ENCODE measurements around the gene C1QTNF1.

The C1QTNF1 gene

GRCh38 chr17:78993241-78993956 lies 30.6 kb upstream of the C1QTNF1 start:
- peak; percentile 44 for DNase-seq

- DNase-seq = no peak
Observed at GRCh38 chr17:78993981-78994671, 29.8 kb upstream of the C1QTNF1 start.

GRCh38 chr17:78995022-78995760 lies 28.8 kb upstream of the C1QTNF1 start:
- no peak for DNase-seq

GRCh38 chr17:78995761-78996451 lies 28.1 kb upstream of the C1QTNF1 start:
- DNase-seq = no peak

- DNase-seq = no peak
Observed at GRCh38 chr17:78996781-78997201, 27.2 kb upstream of the C1QTNF1 start.

- no peak for DNase-seq
Observed at GRCh38 chr17:78997231-78997741, 26.7 kb upstream of the C1QTNF1 start.

- no peak for DNase-seq
Observed at GRCh38 chr17:78997881-78998280, 26.1 kb upstream of the C1QTNF1 start.

- DNase-seq = no peak
Observed at GRCh38 chr17:78998311-78999055, 25.5 kb upstream of the C1QTNF1 start.

- no peak for DNase-seq
Observed at GRCh38 chr17:78999056-78999768, 24.8 kb upstream of the C1QTNF1 start.

DNA sequence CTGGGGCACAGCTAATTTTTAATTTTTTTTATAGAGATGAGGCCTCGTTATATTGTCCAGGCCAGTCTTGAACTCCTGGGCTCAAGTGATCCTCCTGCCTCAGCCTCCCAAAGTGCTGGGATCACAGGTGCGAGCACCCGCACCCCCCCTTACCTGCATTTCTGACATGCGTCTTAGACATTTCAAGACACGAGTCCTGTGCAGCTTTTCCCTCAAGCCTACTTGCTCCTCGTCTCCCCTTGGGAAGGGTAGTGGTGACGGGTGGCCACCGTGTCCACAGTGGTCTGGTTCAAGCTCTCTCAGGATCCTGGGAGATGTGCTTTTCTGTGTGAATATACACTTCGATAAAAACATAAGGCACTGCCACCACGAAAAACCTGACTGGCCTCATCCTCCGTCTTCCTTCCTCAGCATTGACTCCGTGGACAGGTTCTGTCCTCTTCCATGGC lies 24.0 kb upstream of the C1QTNF1 start:
- no peak for DNase-seq

DNA sequence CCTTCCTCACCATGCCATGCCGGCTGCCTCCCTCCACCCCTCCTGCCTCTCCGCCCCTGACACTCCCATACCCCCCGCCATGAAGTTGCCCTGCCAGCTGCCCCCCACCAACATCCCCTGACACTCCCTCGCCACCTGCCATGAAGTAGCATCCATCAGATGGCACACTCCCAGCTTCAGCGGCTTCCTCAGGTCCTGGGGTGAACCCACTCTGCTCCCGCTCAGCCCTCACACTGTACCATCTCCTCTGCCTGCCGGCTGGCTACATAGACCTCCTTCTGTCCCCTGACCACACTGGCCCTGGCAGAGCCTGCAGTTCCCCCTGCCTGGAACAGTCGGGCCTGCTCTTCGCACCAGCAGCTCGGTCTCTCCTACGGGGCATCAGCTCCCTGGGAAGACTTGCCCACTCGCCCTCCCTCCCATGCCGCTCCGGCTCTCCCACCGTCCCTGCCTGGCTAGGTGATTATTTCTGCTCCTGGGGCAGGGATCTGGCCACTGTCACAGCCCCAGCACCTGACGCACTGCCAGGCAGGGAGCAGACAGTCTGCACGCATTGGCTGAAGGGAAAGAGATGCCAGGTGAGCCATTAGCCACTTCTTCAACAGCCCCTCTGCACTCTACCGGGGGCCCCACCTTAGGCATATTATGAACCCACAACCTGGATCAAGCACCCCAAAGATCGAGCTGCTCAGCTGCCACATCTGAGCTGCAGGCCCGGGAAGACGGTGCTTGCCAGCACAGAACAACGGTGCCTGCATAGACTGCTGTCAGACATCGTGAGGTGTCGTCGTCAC lies 23.4 kb upstream of the C1QTNF1 start:
- DNase-seq = no peak

DNA sequence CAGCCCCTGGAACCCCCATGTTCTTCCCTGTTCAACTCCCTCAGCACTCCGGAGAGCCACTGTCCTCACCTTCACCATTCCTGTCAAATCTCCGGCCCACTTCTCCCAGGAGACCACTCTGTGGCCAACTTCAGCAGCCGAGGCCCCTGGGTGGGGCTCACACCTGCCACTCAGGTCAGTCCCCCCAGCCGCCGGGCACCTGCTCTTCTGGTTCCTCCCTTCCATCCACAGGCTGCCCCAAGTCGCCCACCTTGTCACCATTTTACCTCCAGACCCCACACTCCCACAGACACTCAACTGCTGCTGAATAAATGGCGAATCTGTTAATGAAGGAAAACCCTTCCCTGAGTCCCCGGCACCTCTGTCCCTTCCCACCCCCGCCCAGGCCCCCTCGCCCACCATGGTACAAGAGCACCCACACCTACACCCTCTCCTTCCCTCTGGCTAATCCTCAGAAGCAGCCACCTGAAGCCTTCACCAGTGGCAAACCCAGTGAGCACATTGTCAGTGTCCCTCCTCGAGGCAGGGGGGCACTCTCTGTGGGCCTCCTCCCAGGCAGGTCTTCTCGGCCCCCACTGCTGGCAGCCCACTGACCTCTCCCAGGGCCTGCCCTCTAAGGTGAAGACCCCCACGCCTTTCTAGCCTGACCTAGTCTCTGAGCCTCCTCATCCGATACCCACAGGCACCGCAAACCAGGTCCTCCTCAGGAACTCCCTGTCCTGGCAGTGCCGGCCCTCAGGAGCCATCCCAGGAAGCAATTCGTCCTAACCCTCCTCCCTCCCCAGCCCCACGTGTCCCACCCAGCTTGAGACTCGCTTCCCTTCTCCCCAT lies 22.6 kb upstream of the C1QTNF1 start:
- no peak for DNase-seq

GRCh38 chr17:79002291-79002690 lies 21.7 kb upstream of the C1QTNF1 start:
- no peak for DNase-seq

DNA sequence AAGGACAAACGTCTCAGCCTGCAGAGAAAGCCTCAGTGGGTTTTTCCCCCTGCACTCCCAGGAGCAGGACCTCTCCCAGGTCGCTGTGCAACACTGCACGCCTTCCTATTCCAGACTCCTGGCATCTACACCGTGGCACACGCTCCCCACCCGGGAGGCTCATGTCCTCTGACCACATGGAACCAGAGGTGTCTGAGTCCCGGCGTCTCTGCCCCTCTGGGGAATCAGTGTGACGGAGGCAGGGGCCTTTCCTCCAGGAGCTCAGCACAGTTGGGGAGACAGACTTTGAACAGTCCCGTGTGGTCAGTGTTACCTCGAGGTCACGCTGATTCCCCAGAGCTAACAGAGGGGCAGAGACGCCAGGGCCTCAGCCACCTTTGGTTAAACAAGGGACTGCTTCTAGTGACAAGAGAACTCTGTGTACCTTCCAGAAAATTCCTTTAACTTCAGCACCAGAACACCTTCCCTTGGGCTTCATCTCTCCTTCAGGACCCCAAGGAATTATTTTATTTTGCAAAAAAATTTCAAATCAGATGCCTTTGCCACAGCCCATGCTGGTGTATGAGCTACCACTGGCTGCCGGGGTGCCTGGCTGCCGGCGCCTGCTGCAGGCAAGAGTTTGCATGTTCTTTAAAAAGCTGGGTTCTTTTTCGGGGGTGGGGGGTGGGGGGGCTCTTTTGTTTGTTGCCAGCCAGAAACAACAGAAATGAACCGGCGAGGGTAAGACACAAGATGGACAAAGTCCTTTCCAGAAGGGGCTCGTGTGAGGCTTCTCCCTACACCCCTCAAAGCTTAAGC lies 21.0 kb upstream of the C1QTNF1 start:
- DNase-seq = no peak

DNA sequence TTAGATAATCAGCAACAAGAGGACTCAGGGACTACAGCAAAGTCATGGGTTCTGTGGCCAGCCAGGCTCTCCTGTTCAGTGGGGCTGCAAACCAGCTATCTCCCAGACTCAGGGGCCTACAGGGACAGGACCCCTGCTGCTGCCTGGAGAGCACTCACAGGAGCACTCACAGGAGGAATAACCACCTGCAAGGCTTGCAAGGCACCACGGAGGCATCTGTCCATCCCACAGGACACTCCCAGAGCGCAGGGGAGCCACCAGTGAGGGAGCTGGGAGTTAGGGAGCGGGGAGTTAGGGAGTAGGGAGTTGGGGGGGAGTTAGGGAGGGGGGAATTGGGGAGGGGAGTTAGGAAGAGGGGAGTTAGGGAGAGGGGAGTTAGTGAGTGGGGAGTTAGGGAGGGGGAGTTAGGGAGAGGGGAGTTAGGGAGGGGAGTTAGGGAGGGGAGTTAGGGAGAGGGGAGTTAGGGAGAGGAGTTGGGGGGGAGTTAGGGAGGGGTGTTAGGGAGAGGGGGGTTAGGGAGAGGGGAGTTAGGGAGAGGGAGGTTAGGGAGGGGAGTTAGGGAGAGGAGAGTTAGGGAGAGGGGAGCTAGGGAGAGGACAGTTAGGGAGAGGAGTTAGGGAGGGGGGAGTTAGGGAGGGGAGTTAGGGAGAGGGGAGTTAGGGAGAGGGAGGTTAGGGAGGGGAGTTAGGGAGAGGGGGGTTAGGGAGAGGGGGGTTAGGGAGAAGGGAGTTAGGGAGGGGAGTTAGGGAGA lies 20.1 kb upstream of the C1QTNF1 start:
- no peak for DNase-seq

DNA sequence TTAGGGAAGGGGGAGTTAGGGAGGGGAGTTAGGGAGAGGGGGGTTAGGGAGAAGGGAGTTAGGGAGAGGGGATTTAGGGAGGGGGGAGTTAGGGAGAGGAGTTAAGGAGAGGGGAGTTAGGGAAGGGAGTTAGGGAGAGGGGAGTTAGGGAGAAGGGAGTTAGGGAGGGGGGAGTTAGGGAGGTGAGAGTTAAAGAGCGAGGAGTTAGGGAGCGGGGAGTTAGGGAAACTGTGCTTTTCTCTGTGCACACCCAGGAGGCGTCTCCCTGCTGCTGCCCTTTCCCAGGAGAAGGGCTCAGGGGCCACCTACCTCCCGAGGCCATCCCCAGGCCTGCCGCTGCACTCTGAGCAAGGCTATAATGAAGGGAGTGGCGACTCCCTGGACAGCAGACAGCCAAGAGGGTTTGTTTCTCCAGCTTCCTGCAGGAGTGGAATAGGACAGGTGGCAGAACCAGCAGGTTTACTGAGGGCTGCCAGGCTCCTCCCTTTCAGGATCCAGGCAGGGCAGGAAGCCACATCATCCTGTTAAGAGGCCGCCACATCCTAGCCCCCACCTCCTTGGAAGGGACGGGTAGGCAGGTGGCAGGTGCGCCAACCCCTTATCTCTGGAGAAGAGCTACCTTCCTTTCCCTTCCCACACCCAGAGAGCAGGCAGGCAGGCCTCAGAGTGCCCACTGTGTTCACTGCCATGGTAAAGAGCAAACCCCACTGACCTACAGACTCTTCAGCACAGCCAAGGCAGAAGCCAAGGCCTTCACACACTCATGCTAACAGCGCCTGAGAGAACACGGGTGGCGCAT lies 18.7 kb upstream of the C1QTNF1 start:
- no peak for DNase-seq

GRCh38 chr17:79006046-79006445 lies 17.9 kb upstream of the C1QTNF1 start:
- no peak for DNase-seq

Data from CD4-positive, alpha-beta T cell treated with Interleukin-12 subunit alpha and Interleukin-12 subunit beta, for 1 hour (primary cell).